GM23248 (cell line): ENCODE results near the gene OR5K3.

Source experiments
- EZH2 ChIP-seq: fragments of 200-600 bp; sonication (generic); IDR thresholded peaks from 2 replicates; pipeline ENCODE4 v1.6.1; 2018; ENCODE audit warnings: antibody characterized with exemption, mild to moderate bottlenecking; ENCODE audit not compliant: insufficient read depth, poor library complexity, severe bottlenecking
- EZH2phosphoT487 ChIP-seq: fragments of 200-600 bp; sonication (generic); IDR thresholded peaks from 2 replicates; pipeline ENCODE4 v1.6.1; 2018; ENCODE audit warnings: antibody characterized with exemption, moderate library complexity, mild to moderate bottlenecking, low read depth; ENCODE audit not compliant: insufficient read depth

DNA sequence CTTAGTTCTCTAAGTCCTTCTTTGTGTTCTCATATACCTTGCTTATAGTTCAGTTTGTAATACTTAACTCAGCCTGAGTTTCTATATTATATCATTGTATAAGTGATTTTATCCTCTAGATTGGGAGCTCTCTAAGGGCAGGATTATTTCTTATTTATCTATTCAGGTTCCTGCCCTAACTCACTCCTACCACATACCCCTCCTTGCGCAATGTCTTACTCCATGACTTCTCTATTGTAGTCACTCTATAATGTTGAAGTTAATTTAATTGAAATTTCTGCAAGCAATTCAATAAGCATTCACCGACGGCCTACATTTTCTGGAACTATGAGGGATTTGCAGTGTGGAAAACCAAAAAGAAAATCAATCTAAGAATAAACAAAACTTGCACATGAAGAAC is 40.4 kb upstream of the OR5K3 start:
- TF ChIP-seq EZH2phosphoT487: no peak
- no peak for TF ChIP-seq EZH2
